H9 (cell line): ENCODE data around the gene MEGF9. TPM values are rescaled to one million over a fixed set of nuclear protein-coding genes. Genes with fewer than 3 reads are reported as not detected.

ENCODE experiments used
- DNase-seq: peaks from one replicate; pipeline ENCODE4 v3.0.0-alpha.2; 2017
- H2AFZ ChIP-seq: one replicate; pipeline ENCODE4 v1.6.1; 2013; ENCODE audit warnings: mild to moderate bottlenecking, low read length, control low read depth, moderate library complexity
- H2AK5ac ChIP-seq: 2 replicates; pipeline ENCODE4 v1.6.1; 2013; ENCODE audit warnings: low read length, control low read depth, mixed read lengths; ENCODE audit not compliant: insufficient read length
- H2BK120ac ChIP-seq: one replicate; pipeline ENCODE4 v1.6.1; 2013; ENCODE audit warnings: low read depth, mild to moderate bottlenecking, low read length, control low read depth, inconsistent platforms; ENCODE audit not compliant: poor library complexity, severe bottlenecking
- H2BK12ac ChIP-seq: 2 replicates; pipeline ENCODE4 v1.6.1; 2013; ENCODE audit warnings: low read length, control low read depth, mixed read lengths, low read depth; ENCODE audit not compliant: insufficient read length
- H2BK15ac ChIP-seq: 2 replicates; pipeline ENCODE4 v1.6.1; 2013; ENCODE audit warnings: low read depth, low read length, control low read depth
- H2BK20ac ChIP-seq: one replicate; pipeline ENCODE4 v1.6.1; 2013; ENCODE audit warnings: low read depth, mild to moderate bottlenecking, low read length, control low read depth, inconsistent platforms; ENCODE audit not compliant: poor library complexity, severe bottlenecking
- H2BK5ac ChIP-seq: 2 replicates; pipeline ENCODE4 v1.6.1; 2013; ENCODE audit warnings: low read length, control low read depth, mixed read lengths; ENCODE audit not compliant: insufficient read length
- H3K14ac ChIP-seq: 2 replicates; pipeline ENCODE4 v1.6.1; 2013; ENCODE audit warnings: low read length, control low read depth; ENCODE audit not compliant: insufficient read depth
- H3K18ac ChIP-seq: 2 replicates; pipeline ENCODE4 v1.6.1; 2013; ENCODE audit warnings: low read depth, mild to moderate bottlenecking, mixed read lengths, low read length, control low read depth; ENCODE audit not compliant: insufficient read length
- H3K23ac ChIP-seq: 2 replicates; pipeline ENCODE4 v1.6.1; 2013; ENCODE audit warnings: low read length, control low read depth, mixed read lengths, low read depth; ENCODE audit not compliant: insufficient read length
- H3K23me2 ChIP-seq: 2 replicates; pipeline ENCODE4 v1.6.1; 2013; ENCODE audit warnings: low read depth, mild to moderate bottlenecking, mixed read lengths, low read length, control low read depth; ENCODE audit not compliant: insufficient read length, poor library complexity, severe bottlenecking
- H3K27ac ChIP-seq: 2 replicates; pipeline ENCODE4 v1.5.1; 2013; ENCODE audit warnings: low read length, control low read depth, mixed read lengths, low read depth; ENCODE audit not compliant: insufficient read length
- H3K27me3 ChIP-seq: 2 replicates; pipeline ENCODE4 v1.6.1; 2013; ENCODE audit warnings: low read length, control low read depth, inconsistent platforms; ENCODE audit not compliant: insufficient read depth
- H3K4ac ChIP-seq: 2 replicates; pipeline ENCODE4 v1.6.1; 2013; ENCODE audit warnings: low read depth, mild to moderate bottlenecking, control low read depth, inconsistent platforms, low read length, moderate library complexity
- H3K4me1 ChIP-seq: 2 replicates; pipeline ENCODE4 v1.6.1; 2013; ENCODE audit warnings: low read length, control low read depth, inconsistent platforms; ENCODE audit not compliant: insufficient read depth
- H3K4me2 ChIP-seq: 2 replicates; pipeline ENCODE4 v1.6.1; 2013; ENCODE audit warnings: low read length, control low read depth, mixed read lengths; ENCODE audit not compliant: insufficient read length, insufficient read depth
- H3K56ac ChIP-seq: 2 replicates; pipeline ENCODE4 v1.6.1; 2013; ENCODE audit warnings: low read depth, mild to moderate bottlenecking, mixed read lengths, low read length, control low read depth; ENCODE audit not compliant: insufficient read length
- H3K79me1 ChIP-seq: 2 replicates; pipeline ENCODE4 v1.6.1; 2013; ENCODE audit warnings: low read depth, mild to moderate bottlenecking, moderate library complexity, low read length, control low read depth, inconsistent platforms; ENCODE audit not compliant: insufficient read depth, poor library complexity, severe bottlenecking
- H3K79me2 ChIP-seq: 2 replicates; pipeline ENCODE4 v1.6.1; 2013; ENCODE audit warnings: low read length, control low read depth, inconsistent platforms; ENCODE audit not compliant: insufficient read depth
- H3K9ac ChIP-seq: 2 replicates; pipeline ENCODE4 v1.6.1; 2013; ENCODE audit warnings: low read length, control low read depth, mixed read lengths; ENCODE audit not compliant: insufficient read length; ENCODE audit errors: extremely low read depth
- H3K9me3 ChIP-seq: one replicate; pipeline ENCODE4 v1.6.1; 2013; ENCODE audit warnings: low read depth, low read length, inconsistent platforms; ENCODE audit not compliant: control insufficient read depth
- H3T11ph ChIP-seq: one replicate; pipeline ENCODE4 v1.6.1; 2013; ENCODE audit warnings: mild to moderate bottlenecking, low read length, control low read depth, inconsistent platforms
- H4K20me1 ChIP-seq: one replicate; pipeline ENCODE4 v1.6.1; 2013; ENCODE audit not compliant: control insufficient read depth, insufficient read length, insufficient read depth
- H4K5ac ChIP-seq: 2 replicates; pipeline ENCODE4 v1.6.1; 2013; ENCODE audit warnings: low read depth, mild to moderate bottlenecking, mixed read lengths, low read length, control low read depth; ENCODE audit not compliant: insufficient read length
- H4K8ac ChIP-seq: replicated peaks from 2 replicates; pipeline ENCODE4 v1.6.1; 2013; ENCODE audit warnings: low read length, control low read depth, mixed read lengths, low read depth; ENCODE audit not compliant: insufficient read length
- H4K91ac ChIP-seq: 2 replicates; pipeline ENCODE4 v1.6.1; 2013; ENCODE audit warnings: low read depth, mild to moderate bottlenecking, moderate library complexity, mixed read lengths, low read length, control low read depth; ENCODE audit not compliant: insufficient read length
- H3K27ac Mint-ChIP-seq, 3 experiments: 2 replicates in 2 of 3; 3 replicates in 1 of 3; pipeline ENCODE4 v1.8.0; 2020 to 2021; ENCODE audit warnings: mixed read lengths in 3 of 3, mild to moderate bottlenecking in 1 of 3, moderate library complexity in 1 of 3
- H3K27me3 Mint-ChIP-seq: 2 replicates; pipeline ENCODE4 v1.8.0; 2021; ENCODE audit warnings: low read depth, mild to moderate bottlenecking, moderate library complexity, mixed read lengths
- H3K36me3 Mint-ChIP-seq, 3 experiments: 2 replicates in 2 of 3; 3 replicates in 1 of 3; pipeline ENCODE4 v1.8.0; 2020 to 2021; ENCODE audit warnings: low read depth in 3 of 3, mixed read lengths in 3 of 3; ENCODE audit not compliant: insufficient read depth in 1 of 3
- H3K4me1 Mint-ChIP-seq, 2 experiments: 2 replicates each; pipeline ENCODE4 v1.8.0; 2020; ENCODE audit warnings: mixed read lengths in 2 of 2
- H3K4me3 Mint-ChIP-seq, 2 experiments: 2 replicates in 1 of 2; 3 replicates in 1 of 2; pipeline ENCODE4 v1.8.0; 2020 to 2021; ENCODE audit warnings: mild to moderate bottlenecking in 2 of 2, mixed read lengths in 2 of 2, moderate library complexity in 1 of 2
- H3K9me3 Mint-ChIP-seq, 2 experiments: 2 replicates in 1 of 2; 3 replicates in 1 of 2; pipeline ENCODE4 v1.8.0; 2020; ENCODE audit warnings: mild to moderate bottlenecking in 2 of 2, mixed read lengths in 2 of 2, moderate library complexity in 1 of 2
- CTCF ChIP-seq: fragments of 200-600 bp; sonication (generic); conservative IDR thresholded peaks from 3 replicates; pipeline ENCODE4 v1.8.0; 2021; ENCODE audit warnings: antibody characterized with exemption, mild to moderate bottlenecking
- WGBS: extraction: QIAGEN DNeasy Blood & Tissue Kit; methylation state at CpG from one replicate; pipeline ENCODE4 v1.1.7; 2013; ENCODE audit warnings: missing lambda C conversion rate, low lambda C conversion rate, mixed read lengths; ENCODE audit not compliant: insufficient read length; ENCODE audit errors: extremely low coverage; 5-methylcytosine and 5-hydroxymethylcytosine counted together
- total RNA-seq: library from RNA; stranded (reverse); gene quantifications from 2 replicates; pipeline ENCODE4 v1.2.1, GENCODE V29; 2021

Gene MEGF9
- total RNA-seq, 1 experiment from 2014 or later: 0.94 TPM

DNA sequence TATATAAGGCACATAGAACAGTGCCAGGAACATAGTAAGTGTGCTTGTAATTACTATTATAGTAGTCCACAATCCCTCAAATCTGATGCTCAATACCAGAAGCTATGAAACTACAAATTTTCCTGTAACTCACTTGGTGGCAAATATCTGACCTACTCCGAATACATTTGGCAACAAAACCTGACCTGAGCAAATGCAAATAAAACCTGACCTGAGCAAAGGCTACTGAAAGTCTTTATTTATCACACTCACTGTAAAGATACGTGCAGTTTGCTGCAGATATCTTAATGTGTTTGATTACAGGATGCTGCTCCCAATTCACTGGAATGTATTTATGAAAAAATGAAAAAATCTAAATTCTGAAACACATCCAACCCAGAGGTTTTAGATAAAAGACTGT lies 7.1 kb downstream of the MEGF9 start:
- Histone ChIP-seq H3K27ac (no peak overlapping the region), H3K4ac (no peak overlapping the region), H3K18ac (no peak overlapping the region), H2BK15ac (no peak overlapping the region), H3K4me2 (no peak overlapping the region), H3K79me2 (no peaks in the 10 kb centered on the region), H4K5ac (no peak overlapping the region), H3K4me1 (no peaks in the 10 kb centered on the region), H3K14ac (no peak overlapping the region), H3K79me1 (no peaks in the 10 kb centered on the region), H3K27me3 (no peaks in the 10 kb centered on the region; the same call in 1 of the 2 replicates), H3K56ac (no peak overlapping the region), H3K9ac (no peak overlapping the region), H2AFZ (no peak overlapping the region), H4K91ac (no peak overlapping the region), H4K20me1 (no peaks in the 10 kb centered on the region), H2BK120ac (no peak overlapping the region), H3K23me2 (no peaks in the 10 kb centered on the region), H2BK20ac (no peak overlapping the region), H3K9me3 (no peaks in the 10 kb centered on the region), H2BK5ac (no peak overlapping the region), H4K8ac (no peak overlapping the region), H3K23ac (no peak overlapping the region), H3T11ph (no peak overlapping the region), H2AK5ac (no peak overlapping the region), H2BK12ac (no peak overlapping the region)
- Mint-ChIP-seq H3K36me3 (no peaks in the 10 kb centered on the region), H3K4me1 (peaks cover 0 to 2% of the 10 kb centered on the region in 2 experiments; a peak in 1 of 4 replicates), H3K4me3 (no peak overlapping the region), H3K27ac (no peak overlapping the region), H3K9me3 (no peaks in the 10 kb centered on the region), H3K27me3 (peaks cover 36% of the 10 kb centered on the region)
- no peak for TF ChIP-seq CTCF
- no peak for DNase-seq
- no CpG with 5 or more reads among the region's 2 CpGs for WGBS
